ENCODE data around the gene IGF1R. TPM values are rescaled to one million over a fixed set of nuclear protein-coding genes. Genes with fewer than 3 reads are reported as not detected.

The IGF1R gene
- total RNA-seq, 4 donors from 2014 or later: 51.5 to 146 (median 89.6) TPM

DNA sequence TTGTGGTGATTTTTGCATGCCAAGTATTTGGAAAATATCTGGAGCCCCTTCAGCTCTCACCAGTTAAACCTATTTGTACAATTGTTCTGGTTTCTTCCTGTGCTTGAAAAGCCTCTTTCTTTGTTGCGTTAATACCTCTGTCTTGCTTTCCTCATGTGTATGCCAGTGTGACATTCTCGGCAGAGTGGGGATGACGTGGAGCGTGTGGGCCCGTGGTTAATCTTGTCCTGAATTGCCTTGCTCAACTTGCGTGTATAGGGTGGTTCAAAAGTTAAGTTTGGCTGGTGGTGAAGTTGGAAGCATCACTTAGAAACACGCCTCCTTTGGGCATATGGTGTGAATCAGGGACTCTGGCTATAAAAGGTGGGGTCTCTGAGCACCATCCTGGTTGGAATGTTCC lies 67.1 kb downstream of the IGF1R start:
- Histone ChIP-seq H3K4me3 (replicated peaks in 1 of 3) (no peak overlapping the region), H3K36me3 (no peaks in the 10 kb centered on the region), H3K4me1 (peaks cover 53 to 65% of the 10 kb centered on the region in 2 donors), H3K27me3 (no peaks in the 10 kb centered on the region), H3K9me3 (no peaks in the 10 kb centered on the region), H3K27ac (no peak overlapping the region)
- 83 to 94% methylated on average over 7 of the region's 7 CpGs for WGBS, 2 donors
- no peak for DNase-seq
- no peak for TF ChIP-seq POLR2A (IDR thresholded peaks at IDR 0.05)
- TF ChIP-seq, protein P1, sequence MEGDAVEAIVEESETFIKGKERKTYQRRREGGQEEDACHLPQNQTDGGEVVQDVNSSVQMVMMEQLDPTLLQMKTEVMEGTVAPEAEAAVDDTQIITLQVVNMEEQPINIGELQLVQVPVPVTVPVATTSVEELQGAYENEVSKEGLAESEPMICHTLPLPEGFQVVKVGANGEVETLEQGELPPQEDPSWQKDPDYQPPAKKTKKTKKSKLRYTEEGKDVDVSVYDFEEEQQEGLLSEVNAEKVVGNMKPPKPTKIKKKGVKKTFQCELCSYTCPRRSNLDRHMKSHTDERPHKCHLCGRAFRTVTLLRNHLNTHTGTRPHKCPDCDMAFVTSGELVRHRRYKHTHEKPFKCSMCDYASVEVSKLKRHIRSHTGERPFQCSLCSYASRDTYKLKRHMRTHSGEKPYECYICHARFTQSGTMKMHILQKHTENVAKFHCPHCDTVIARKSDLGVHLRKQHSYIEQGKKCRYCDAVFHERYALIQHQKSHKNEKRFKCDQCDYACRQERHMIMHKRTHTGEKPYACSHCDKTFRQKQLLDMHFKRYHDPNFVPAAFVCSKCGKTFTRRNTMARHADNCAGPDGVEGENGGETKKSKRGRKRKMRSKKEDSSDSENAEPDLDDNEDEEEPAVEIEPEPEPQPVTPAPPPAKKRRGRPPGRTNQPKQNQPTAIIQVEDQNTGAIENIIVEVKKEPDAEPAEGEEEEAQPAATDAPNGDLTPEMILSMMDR (IDR thresholded peaks at IDR 0.05): no peak
- intact Hi-C loops (cut with DNase I): no loop called here

DNA sequence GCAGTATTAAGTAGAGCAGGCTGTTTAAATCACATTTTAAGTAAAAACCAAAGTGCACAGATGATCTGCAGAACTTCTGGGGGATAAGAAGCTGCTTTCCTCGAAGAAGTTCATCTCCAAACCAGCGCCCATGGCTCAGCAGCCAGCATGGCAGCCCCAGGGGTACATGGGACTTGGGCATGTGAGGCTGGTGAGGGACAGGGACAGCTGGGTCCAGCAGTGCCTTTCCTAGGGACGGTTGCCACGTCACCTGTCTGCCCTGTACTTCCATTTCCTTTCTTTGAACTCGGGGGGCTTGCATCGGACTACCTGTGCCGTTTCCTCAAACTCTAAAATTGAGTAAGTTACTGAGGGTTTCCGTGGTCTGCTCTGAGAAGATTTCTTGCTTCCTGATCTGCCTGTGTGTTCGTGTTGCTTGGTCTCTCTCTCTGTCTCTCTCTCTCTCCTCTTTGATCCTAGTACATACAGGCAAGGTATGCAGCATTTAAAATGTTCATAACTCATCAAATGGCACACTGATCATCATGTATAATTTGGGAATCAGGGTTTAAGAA lies 67.6 kb downstream of the IGF1R start:
- Histone ChIP-seq H3K4me1 (peaks cover 53 to 65% of the 10 kb centered on the region in 2 donors), H3K27ac (no peak overlapping the region), H3K9me3 (no peaks in the 10 kb centered on the region), H3K36me3 (no peaks in the 10 kb centered on the region), H3K27me3 (no peaks in the 10 kb centered on the region), H3K4me3 (replicated peaks in 1 of 3) (no peak overlapping the region)
- WGBS, 2 donors: 73 to 85% methylated on average over 7 to 9 of the region's 9 CpGs
- no peak for DNase-seq
- TF ChIP-seq, protein P1 (IDR thresholded peaks at IDR 0.05): no peak
- TF ChIP-seq POLR2A (IDR thresholded peaks at IDR 0.05): no peak
- intact Hi-C loops (cut with DNase I): no loop called here

DNA sequence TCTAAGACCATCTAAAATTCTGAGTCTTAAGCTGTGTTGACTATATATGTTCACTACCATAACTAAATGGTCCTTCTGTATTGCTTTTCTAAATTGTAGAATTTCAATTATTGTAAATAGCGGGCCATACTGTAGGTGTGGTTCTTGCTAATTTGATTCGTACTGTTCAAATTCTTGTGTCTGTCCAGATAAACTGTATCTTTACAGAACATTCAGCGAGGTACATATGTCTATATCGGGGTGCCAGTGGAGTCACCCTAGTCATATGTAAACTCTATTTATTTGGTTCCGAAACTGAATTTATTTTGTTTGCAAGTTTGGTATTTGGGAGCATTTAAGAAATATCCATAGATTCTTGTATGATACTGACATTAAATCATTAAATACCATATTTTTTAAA lies 69.0 kb downstream of the IGF1R start:
- intact Hi-C loops (cut with DNase I): no loop called here
- 96 to 97% methylated on average over 5 of the region's 5 CpGs for WGBS, 2 donors
- H3K4me1 ChIP-seq: peaks cover 53 to 65% of the 10 kb centered on the region in 2 donors
- H3K36me3 ChIP-seq: no peaks in the 10 kb centered on the region
- H3K4me3 ChIP-seq (replicated peaks in 1 of 3): no peak overlapping the region
- no peak overlapping the region for H3K27ac ChIP-seq
- H3K9me3 ChIP-seq: no peaks in the 10 kb centered on the region
- no peaks in the 10 kb centered on the region for H3K27me3 ChIP-seq
- no peak for TF ChIP-seq POLR2A (IDR thresholded peaks at IDR 0.05)
- TF ChIP-seq, protein P1 (IDR thresholded peaks at IDR 0.05): no peak
- no peak for DNase-seq

DNA sequence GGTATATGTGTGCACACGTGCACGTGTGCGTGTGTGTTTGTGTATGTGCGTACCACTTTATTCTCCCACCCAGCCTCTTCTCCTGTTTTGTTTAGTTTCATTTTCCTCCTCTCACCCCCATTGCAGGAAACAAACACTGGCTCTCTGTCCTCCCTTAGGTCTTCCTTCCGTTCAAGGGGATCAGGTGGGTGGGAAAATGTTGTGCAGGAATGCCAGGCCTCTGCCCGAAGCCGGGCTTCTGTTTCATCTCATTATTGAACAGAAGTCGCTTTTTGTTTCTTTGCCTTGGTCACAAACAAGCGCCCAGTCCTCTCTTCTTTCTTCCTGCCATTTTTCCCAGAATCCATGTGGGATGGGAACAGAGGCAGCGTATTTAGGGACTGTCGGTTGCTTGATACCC lies 69.6 kb downstream of the IGF1R start:
- no peaks in the 10 kb centered on the region for H3K36me3 ChIP-seq
- no peak overlapping the region for H3K4me3 ChIP-seq (replicated peaks in 1 of 3)
- peaks cover 52 to 65% of the 10 kb centered on the region in 2 donors for H3K4me1 ChIP-seq
- no peaks in the 10 kb centered on the region for H3K9me3 ChIP-seq
- H3K27me3 ChIP-seq: no peaks in the 10 kb centered on the region
- peak overlapping the region in 1 of 3 donors; percentile 39 for H3K27ac ChIP-seq
- TF ChIP-seq, protein P1 (IDR thresholded peaks at IDR 0.05): no peak
- TF ChIP-seq POLR2A (IDR thresholded peaks at IDR 0.05): no peak
- no peak for DNase-seq
- intact Hi-C loops (cut with DNase I): no loop called here
- WGBS, 2 donors: 89 to 91% methylated on average over 11 of the region's 11 CpGs

DNA sequence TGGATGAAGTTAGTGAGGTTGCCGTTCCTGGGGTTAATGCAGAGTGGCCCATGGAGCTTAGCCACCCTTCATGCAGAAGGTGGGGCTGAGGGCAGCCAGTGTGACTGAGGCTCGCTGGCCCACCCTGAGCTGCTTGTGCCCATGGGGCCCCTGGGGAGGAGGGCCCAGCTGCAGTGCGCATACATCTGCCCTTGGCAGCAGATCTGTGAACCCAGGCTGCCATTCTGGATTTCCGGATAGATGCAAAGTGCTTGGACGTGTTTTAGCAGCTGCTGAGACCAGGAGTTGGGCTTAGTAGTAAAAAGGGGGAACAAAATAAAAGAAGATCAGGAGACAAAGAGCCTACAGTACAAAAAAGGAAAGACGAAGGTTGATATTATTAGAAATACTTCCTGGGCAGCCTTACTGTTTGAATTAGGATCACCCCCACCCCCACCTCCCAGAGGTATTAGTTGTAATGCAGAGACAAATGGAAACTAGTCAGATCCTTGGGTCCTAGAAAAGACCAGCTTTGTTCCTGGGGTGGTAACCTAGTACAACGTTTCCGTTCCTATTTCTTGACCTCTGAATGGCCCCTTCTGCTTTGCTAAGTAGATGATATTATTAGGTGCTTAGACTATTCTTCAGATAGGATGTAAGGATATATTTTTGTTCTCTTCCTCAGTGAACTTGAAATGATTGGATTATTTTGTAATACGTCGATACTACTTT lies 70.2 kb downstream of the IGF1R start:
- Histone ChIP-seq H3K4me1 (peaks cover 45 to 63% of the 10 kb centered on the region in 2 donors), H3K36me3 (no peaks in the 10 kb centered on the region), H3K27ac (peak overlapping the region in 2 of 3 donors; percentile 6 to 39), H3K27me3 (no peaks in the 10 kb centered on the region), H3K9me3 (no peaks in the 10 kb centered on the region), H3K4me3 (replicated peaks in 1 of 3) (no peak overlapping the region)
- no peak for DNase-seq
- TF ChIP-seq, protein P1 (IDR thresholded peaks at IDR 0.05): no peak
- TF ChIP-seq POLR2A (IDR thresholded peaks at IDR 0.05): no peak
- intact Hi-C loops (cut with DNase I): no loop called here
- 60 to 64% methylated on average over 10 of the region's 10 CpGs for WGBS, 2 donors
